Breast epithelium (tissue), 4 donors: ENCODE results near the gene EPB42. TPM values are rescaled to one million over a fixed set of nuclear protein-coding genes. Genes with fewer than 3 reads are reported as not detected.
A peak's percentile ranks its signal among the peaks of the same experiment; 100 is the strongest.
"Not testable (repeated sequence)": the region's sequence is repeated elsewhere in the genome, so short reads cannot be mapped to it uniquely, and the experiment has no call there.

Source experiments
- DNase-seq, 2 donors: peaks; one replicate each; pipeline ENCODE4 v3.0.0-alpha.2; 2019; ENCODE audit warnings: low spot score in 2 of 2
- H3K27ac ChIP-seq, 2 donors: fragments of 200-600 bp; sonication (generic) in 1 of 2; one replicate each; pipeline ENCODE4 v1.5.1; 2016 to 2019; ENCODE audit warnings: mild to moderate bottlenecking in 1 of 2
- H3K27me3 ChIP-seq, 2 donors: fragments of 200-600 bp; sonication (generic) in 1 of 2; one replicate each; pipeline versions ENCODE4 v1.5.1 to v1.6.0; 2017 to 2019; ENCODE audit warnings: control low read depth in 1 of 2, mild to moderate bottlenecking in 1 of 2
- H3K36me3 ChIP-seq: fragments of 200-600 bp; one replicate; pipeline ENCODE4 v1.5.1; 2019
- H3K4me1 ChIP-seq, 2 donors: fragments of 200-600 bp; sonication (generic); one replicate each; pipeline ENCODE4 v1.5.1; 2016 to 2019; ENCODE audit warnings: control low read depth in 1 of 2
- H3K4me3 ChIP-seq, 3 donors: fragments of 200-600 bp; sonication (generic); 1 replicate in 2 of 3; 2 replicates in 1 of 3; pipeline ENCODE4 v1.5.1; 2016 to 2019; ENCODE audit warnings: mild to moderate bottlenecking in 3 of 3, moderate library complexity in 2 of 3
- H3K9me3 ChIP-seq, 2 donors: fragments of 200-600 bp; sonication (generic) in 1 of 2; one replicate each; pipeline ENCODE4 v1.5.1; 2016 to 2019; ENCODE audit warnings: control low read depth in 1 of 2
- CTCF ChIP-seq, 3 donors: fragments of 450-650 bp; IDR thresholded peaks; one replicate each; pipeline ENCODE4 v1.5.1; 2016 to 2017; ENCODE audit warnings: antibody characterized with exemption in 3 of 3, mild to moderate bottlenecking in 3 of 3, moderate library complexity in 3 of 3
- POLR2A ChIP-seq: fragments of 450-650 bp; IDR thresholded peaks from one replicate; pipeline ENCODE4 v1.6.1; 2016; ENCODE audit warnings: antibody characterized with exemption, mild to moderate bottlenecking, moderate library complexity
- POLR2AphosphoS5 ChIP-seq, 3 donors: sonication (generic); formaldehyde crosslinking; IDR thresholded peaks; one replicate each; pipeline ENCODE4 v1.6.1; 2017; ENCODE audit warnings: antibody characterized with exemption in 3 of 3
- intact Hi-C: fragments of 100-400 bp; cut with DNase I; formaldehyde crosslinking; loops from one replicate; pipeline ENCODE4 v1.15.1; 2023; ENCODE audit warnings: low total_unique reads
- total RNA-seq, 3 donors: library from RNA; depleted of rRNA; stranded (reverse); fragments of >200 nt; gene quantifications; one replicate each; pipeline ENCODE4 v1.1.0, GENCODE V29; 2016

Gene EPB42
- total RNA-seq, 3 donors from 2014 or later: 0.29 to 1.9 TPM; not detected in 1

GRCh38 chr15:43235536-43235935, 14.7 kb upstream of the EPB42 start:
- H3K4me1 ChIP-seq: no peaks in the 10 kb centered on the region
- intact Hi-C loops: no loop called here
- no peaks in the 10 kb centered on the region for H3K27me3 ChIP-seq
- no peak overlapping the region for H3K4me3 ChIP-seq
- no peak for TF ChIP-seq POLR2AphosphoS5 (IDR thresholded peaks at IDR 0.05)
- no peak for TF ChIP-seq CTCF (IDR thresholded peaks at IDR 0.05)
- TF ChIP-seq POLR2A: no peak
- no peaks in the 10 kb centered on the region for H3K9me3 ChIP-seq
- no peak overlapping the region for H3K27ac ChIP-seq
- DNase-seq: no peak
- no peaks in the 10 kb centered on the region for H3K36me3 ChIP-seq

GRCh38 chr15:43232289-43232874, 11.6 kb upstream of the EPB42 start:
- TF ChIP-seq POLR2AphosphoS5 (IDR thresholded peaks at IDR 0.05) (no peak), CTCF (IDR thresholded peaks at IDR 0.05) (no peak), POLR2A (no peak)
- intact Hi-C loops: loop anchor here (5.0 kb wide), 1 partner anchor 45 kb away; no protein-coding TSS in a partner anchor
- no peaks in the 10 kb centered on the region for H3K4me1 ChIP-seq
- H3K9me3 ChIP-seq: no peaks in the 10 kb centered on the region
- no peak overlapping the region for H3K27ac ChIP-seq
- no peaks in the 10 kb centered on the region for H3K27me3 ChIP-seq
- no peak for DNase-seq
- H3K36me3 ChIP-seq: no peaks in the 10 kb centered on the region
- no peak overlapping the region for H3K4me3 ChIP-seq

- no peaks in the 10 kb centered on the region for H3K9me3 ChIP-seq
- no peak overlapping the region for H3K4me3 ChIP-seq
- intact Hi-C loops: loop anchor here (5.0 kb wide), 1 partner anchor 47 kb away; no protein-coding TSS in a partner anchor
- no peak for DNase-seq
- H3K36me3 ChIP-seq: no peaks in the 10 kb centered on the region
- H3K4me1 ChIP-seq: no peaks in the 10 kb centered on the region
- peak overlapping the region; percentile 66 to 67 for H3K27ac ChIP-seq
- H3K27me3 ChIP-seq: no peaks in the 10 kb centered on the region
- TF ChIP-seq CTCF (IDR thresholded peaks at IDR 0.05) (no peak), POLR2A (no peak)
These were observed 9.9 kb upstream of the EPB42 start for GRCh38 chr15:43230640-43231115.

GRCh38 chr15:43229977-43230376, 9.2 kb upstream of the EPB42 start:
- no peaks in the 10 kb centered on the region for H3K27me3 ChIP-seq
- no peak overlapping the region for H3K4me3 ChIP-seq
- H3K9me3 ChIP-seq: no peaks in the 10 kb centered on the region
- no peak for DNase-seq
- H3K36me3 ChIP-seq: no peaks in the 10 kb centered on the region
- no peaks in the 10 kb centered on the region for H3K4me1 ChIP-seq
- TF ChIP-seq POLR2AphosphoS5 (IDR thresholded peaks at IDR 0.05) (no peak), CTCF (IDR thresholded peaks at IDR 0.05) (no peak), POLR2A (no peak)
- H3K27ac ChIP-seq: peak overlapping the region; percentile 4 to 67
- intact Hi-C loops: loop anchor here (5.0 kb wide), 1 partner anchor 47 kb away; no protein-coding TSS in a partner anchor

GRCh38 chr15:43226436-43227305, 5.9 kb upstream of the EPB42 start:
- intact Hi-C loops: no loop called here
- Histone ChIP-seq H3K27ac (no peak overlapping the region), H3K4me3 (no peak overlapping the region), H3K4me1 (no peaks in the 10 kb centered on the region), H3K36me3 (no peaks in the 10 kb centered on the region), H3K9me3 (no peaks in the 10 kb centered on the region), H3K27me3 (no peaks in the 10 kb centered on the region)
- no peak for DNase-seq
- TF ChIP-seq CTCF (IDR thresholded peaks at IDR 0.05) (no peak), POLR2A (no peak), POLR2AphosphoS5 (IDR thresholded peaks at IDR 0.05) (no peak)

- DNase-seq, H3K4me1 ChIP-seq, intact Hi-C loops, H3K36me3 ChIP-seq, H3K27me3 ChIP-seq, H3K27ac ChIP-seq, H3K4me3 ChIP-seq, H3K9me3 ChIP-seq: not testable (repeated sequence)
These were observed 5.1 kb upstream of the EPB42 start for GRCh38 chr15:43225950-43226255.
